ENCODE data around the gene CCDC159. TPM values are rescaled to one million over a fixed set of nuclear protein-coding genes. Genes with fewer than 3 reads are reported as not detected.

Gene CCDC159
- total and polyA plus RNA-seq, 2 of the 13 experiments (the other 11 are each of a cell fraction or from before 2014, with no cell fraction given), result 1.7 to 6.3 TPM

DNA sequence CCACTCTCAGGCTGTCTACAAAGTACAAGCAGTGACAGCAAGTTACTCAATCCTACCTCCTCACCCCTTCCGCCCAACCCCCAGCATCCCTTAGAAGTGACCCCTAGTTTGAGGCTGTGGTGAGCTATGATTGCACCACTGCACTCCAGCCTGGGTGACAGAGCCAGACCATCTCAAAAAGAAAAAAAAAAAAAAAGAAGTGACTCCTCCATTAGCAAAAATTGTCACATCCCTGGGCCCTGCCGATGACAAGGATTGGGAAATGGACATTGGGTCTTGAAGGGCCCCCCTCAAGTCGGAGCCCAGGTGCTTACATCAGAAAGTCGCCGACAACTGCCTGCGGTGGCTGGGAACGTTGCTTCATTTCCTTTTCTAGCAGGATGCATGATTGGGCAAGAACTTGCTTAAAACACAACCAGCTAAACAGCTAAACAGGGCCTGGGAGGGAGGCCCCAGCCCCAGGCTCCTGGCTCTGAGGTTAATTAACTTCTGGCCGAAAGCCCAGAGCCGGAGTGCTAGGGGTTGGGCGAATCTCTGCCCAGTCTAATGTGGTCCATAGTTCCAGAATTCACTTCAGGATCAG lies 22.1 kb upstream of the CCDC159 start (continued):
- TF ChIP-seq, protein P1, sequence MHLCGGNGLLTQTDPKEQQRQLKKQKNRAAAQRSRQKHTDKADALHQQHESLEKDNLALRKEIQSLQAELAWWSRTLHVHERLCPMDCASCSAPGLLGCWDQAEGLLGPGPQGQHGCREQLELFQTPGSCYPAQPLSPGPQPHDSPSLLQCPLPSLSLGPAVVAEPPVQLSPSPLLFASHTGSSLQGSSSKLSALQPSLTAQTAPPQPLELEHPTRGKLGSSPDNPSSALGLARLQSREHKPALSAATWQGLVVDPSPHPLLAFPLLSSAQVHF (CRISPR knock-in tag; IDR thresholded peaks at IDR 0.05), result no peak
- TF ChIP-seq, protein P2, sequence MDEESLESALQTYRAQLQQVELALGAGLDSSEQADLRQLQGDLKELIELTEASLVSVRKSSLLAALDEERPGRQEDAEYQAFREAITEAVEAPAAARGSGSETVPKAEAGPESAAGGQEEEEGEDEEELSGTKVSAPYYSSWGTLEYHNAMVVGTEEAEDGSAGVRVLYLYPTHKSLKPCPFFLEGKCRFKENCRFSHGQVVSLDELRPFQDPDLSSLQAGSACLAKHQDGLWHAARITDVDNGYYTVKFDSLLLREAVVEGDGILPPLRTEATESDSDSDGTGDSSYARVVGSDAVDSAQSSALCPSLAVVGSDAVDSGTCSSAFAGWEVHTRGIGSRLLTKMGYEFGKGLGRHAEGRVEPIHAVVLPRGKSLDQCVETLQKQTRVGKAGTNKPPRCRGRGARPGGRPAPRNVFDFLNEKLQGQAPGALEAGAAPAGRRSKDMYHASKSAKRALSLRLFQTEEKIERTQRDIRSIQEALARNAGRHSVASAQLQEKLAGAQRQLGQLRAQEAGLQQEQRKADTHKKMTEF (CRISPR knock-in tag; IDR thresholded peaks at IDR 0.05), result peak; percentile 65; the same call in 1 of the 2 replicates
- TF ChIP-seq, protein P3, sequence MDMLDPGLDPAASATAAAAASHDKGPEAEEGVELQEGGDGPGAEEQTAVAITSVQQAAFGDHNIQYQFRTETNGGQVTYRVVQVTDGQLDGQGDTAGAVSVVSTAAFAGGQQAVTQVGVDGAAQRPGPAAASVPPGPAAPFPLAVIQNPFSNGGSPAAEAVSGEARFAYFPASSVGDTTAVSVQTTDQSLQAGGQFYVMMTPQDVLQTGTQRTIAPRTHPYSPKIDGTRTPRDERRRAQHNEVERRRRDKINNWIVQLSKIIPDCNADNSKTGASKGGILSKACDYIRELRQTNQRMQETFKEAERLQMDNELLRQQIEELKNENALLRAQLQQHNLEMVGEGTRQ (IDR thresholded peaks at IDR 0.05; ENCODE audit: low read depth, low read length), result no peak
- TF ChIP-seq, protein P3 (CRISPR knock-in tag; IDR thresholded peaks at IDR 0.05; ENCODE audit: borderline replicate concordance), result no peak
- TF ChIP-seq, protein P4, sequence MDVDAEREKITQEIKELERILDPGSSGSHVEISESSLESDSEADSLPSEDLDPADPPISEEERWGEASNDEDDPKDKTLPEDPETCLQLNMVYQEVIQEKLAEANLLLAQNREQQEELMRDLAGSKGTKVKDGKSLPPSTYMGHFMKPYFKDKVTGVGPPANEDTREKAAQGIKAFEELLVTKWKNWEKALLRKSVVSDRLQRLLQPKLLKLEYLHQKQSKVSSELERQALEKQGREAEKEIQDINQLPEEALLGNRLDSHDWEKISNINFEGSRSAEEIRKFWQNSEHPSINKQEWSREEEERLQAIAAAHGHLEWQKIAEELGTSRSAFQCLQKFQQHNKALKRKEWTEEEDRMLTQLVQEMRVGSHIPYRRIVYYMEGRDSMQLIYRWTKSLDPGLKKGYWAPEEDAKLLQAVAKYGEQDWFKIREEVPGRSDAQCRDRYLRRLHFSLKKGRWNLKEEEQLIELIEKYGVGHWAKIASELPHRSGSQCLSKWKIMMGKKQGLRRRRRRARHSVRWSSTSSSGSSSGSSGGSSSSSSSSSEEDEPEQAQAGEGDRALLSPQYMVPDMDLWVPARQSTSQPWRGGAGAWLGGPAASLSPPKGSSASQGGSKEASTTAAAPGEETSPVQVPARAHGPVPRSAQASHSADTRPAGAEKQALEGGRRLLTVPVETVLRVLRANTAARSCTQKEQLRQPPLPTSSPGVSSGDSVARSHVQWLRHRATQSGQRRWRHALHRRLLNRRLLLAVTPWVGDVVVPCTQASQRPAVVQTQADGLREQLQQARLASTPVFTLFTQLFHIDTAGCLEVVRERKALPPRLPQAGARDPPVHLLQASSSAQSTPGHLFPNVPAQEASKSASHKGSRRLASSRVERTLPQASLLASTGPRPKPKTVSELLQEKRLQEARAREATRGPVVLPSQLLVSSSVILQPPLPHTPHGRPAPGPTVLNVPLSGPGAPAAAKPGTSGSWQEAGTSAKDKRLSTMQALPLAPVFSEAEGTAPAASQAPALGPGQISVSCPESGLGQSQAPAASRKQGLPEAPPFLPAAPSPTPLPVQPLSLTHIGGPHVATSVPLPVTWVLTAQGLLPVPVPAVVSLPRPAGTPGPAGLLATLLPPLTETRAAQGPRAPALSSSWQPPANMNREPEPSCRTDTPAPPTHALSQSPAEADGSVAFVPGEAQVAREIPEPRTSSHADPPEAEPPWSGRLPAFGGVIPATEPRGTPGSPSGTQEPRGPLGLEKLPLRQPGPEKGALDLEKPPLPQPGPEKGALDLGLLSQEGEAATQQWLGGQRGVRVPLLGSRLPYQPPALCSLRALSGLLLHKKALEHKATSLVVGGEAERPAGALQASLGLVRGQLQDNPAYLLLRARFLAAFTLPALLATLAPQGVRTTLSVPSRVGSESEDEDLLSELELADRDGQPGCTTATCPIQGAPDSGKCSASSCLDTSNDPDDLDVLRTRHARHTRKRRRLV (CRISPR knock-in tag; IDR thresholded peaks at IDR 0.05), result no peak
- TF ChIP-seq HOXA3 (CRISPR knock-in tag; IDR thresholded peaks at IDR 0.05) (peak; percentile 52; the same call in 1 of the 2 replicates), ZNF773 (CRISPR knock-in tag; IDR thresholded peaks at IDR 0.05; ENCODE audit: borderline replicate concordance) (no peak), MAF1 (CRISPR knock-in tag; IDR thresholded peaks at IDR 0.05; ENCODE audit: borderline replicate concordance) (no peak), HOXA5 (CRISPR knock-in tag; IDR thresholded peaks at IDR 0.05) (peak; percentile 63; the same call in 1 of the 2 replicates), ZNF616 (CRISPR knock-in tag; IDR thresholded peaks at IDR 0.05; ENCODE audit: low read depth) (no peak), MZF1 (CRISPR knock-in tag; IDR thresholded peaks at IDR 0.05; ENCODE audit: borderline replicate concordance) (no peak), FOXK1 (CRISPR knock-in tag; IDR thresholded peaks at IDR 0.05; ENCODE audit: borderline replicate concordance, low read depth) (peak; percentile 70; the same call in 1 of the 2 replicates), ZSCAN5A (CRISPR knock-in tag; IDR thresholded peaks at IDR 0.05; ENCODE audit: borderline replicate concordance) (0 out of 2 replicates have a peak, but pooled peaks have one; percentile 19), ELF1 (CRISPR knock-in tag; IDR thresholded peaks at IDR 0.05) (0 out of 2 replicates have a peak, but pooled peaks have one; percentile 26), ZNF432 (CRISPR knock-in tag; IDR thresholded peaks at IDR 0.05; ENCODE audit: borderline replicate concordance) (no peak), ZNF724P (CRISPR knock-in tag; IDR thresholded peaks at IDR 0.05; ENCODE audit: borderline replicate concordance) (no peak), ZNF777 (CRISPR knock-in tag; IDR thresholded peaks at IDR 0.05) (no peak), ZNF629 (CRISPR knock-in tag; conservative IDR thresholded peaks at IDR 0.05) (no peak)
